ENCODE data around the gene LENG8.

GRCh38 chr19:54470276-54470887 lies 21.4 kb downstream of the LENG8 start:
- no peak for TF ChIP-seq CTCF (IDR thresholded peaks at IDR 0.05; ENCODE audit: insufficient read depth, low read length, poor library complexity, severe bottlenecking)
- no peak for TF ChIP-seq EZH2phosphoT487 (conservative IDR thresholded peaks at IDR 0.05; ENCODE audit: low read length)

Data from SU-DHL-6 (cell line).